DOHH2 (cell line): ENCODE results near the gene PDE4D.

Experiments used
- H3F3A ChIP-seq: fragments of 200-600 bp; sonication (generic), shearing (Covaris generic); 2 replicates; pipeline ENCODE4 v1.6.0; 2016; ENCODE audit warnings: antibody characterized with exemption, mild to moderate bottlenecking; ENCODE audit not compliant: control insufficient read depth, insufficient read depth
- H3K27ac ChIP-seq: fragments of 200-600 bp; sonication (generic); 2 replicates; pipeline ENCODE4 v1.5.1; 2014; ENCODE audit warnings: low read depth, mild to moderate bottlenecking, low read length, moderate library complexity
- H3K27me3 ChIP-seq: fragments of 200-600 bp; sonication (generic); 2 replicates; pipeline ENCODE4 v1.6.1; 2014; ENCODE audit warnings: mild to moderate bottlenecking, low read length, mixed read lengths; ENCODE audit not compliant: control insufficient read depth
- H3K36me3 ChIP-seq: fragments of 200-600 bp; sonication (generic); 2 replicates; pipeline ENCODE4 v1.6.1; 2014; ENCODE audit warnings: mild to moderate bottlenecking, low read length, moderate library complexity, mixed read lengths; ENCODE audit not compliant: control insufficient read depth
- H3K4me1 ChIP-seq: fragments of 200-600 bp; sonication (generic); 2 replicates; pipeline ENCODE4 v1.6.1; 2014; ENCODE audit warnings: mild to moderate bottlenecking, low read length, mixed read lengths; ENCODE audit not compliant: control insufficient read depth
- H3K4me2 ChIP-seq: fragments of 200-600 bp; sonication (generic); 2 replicates; pipeline ENCODE4 v1.6.0; 2014; ENCODE audit warnings: mild to moderate bottlenecking, low read length, moderate library complexity
- H3K4me3 ChIP-seq: fragments of 200-600 bp; sonication (generic); 2 replicates; pipeline ENCODE4 v1.5.1; 2014; ENCODE audit warnings: mild to moderate bottlenecking, low read length, mixed read lengths
- H3K79me2 ChIP-seq: fragments of 200-600 bp; sonication (generic); 2 replicates; pipeline ENCODE4 v1.6.1; 2014; ENCODE audit warnings: mild to moderate bottlenecking, low read length, mixed read lengths; ENCODE audit not compliant: control insufficient read depth
- H3K9me2 ChIP-seq: fragments of 200-600 bp; sonication (generic); replicated peaks from 2 replicates; pipeline ENCODE4 v1.6.1; 2014; ENCODE audit warnings: mild to moderate bottlenecking, low read length, mixed read lengths; ENCODE audit not compliant: control insufficient read depth
- H3K9me3 ChIP-seq: fragments of 200-600 bp; sonication (generic); 2 replicates; pipeline ENCODE4 v1.6.1; 2014; ENCODE audit warnings: antibody characterized with exemption, low read length, mixed read lengths; ENCODE audit not compliant: control insufficient read depth, insufficient read depth
- H4K20me1 ChIP-seq: fragments of 200-600 bp; sonication (generic); 2 replicates; pipeline ENCODE4 v1.6.0; 2014; ENCODE audit warnings: low read depth, mild to moderate bottlenecking, antibody characterized with exemption, low read length, moderate library complexity; ENCODE audit not compliant: control insufficient read depth, insufficient read depth
- EZH2phosphoT487 ChIP-seq: fragments of 200-600 bp; sonication (generic); IDR thresholded peaks from 2 replicates; pipeline ENCODE4 v1.6.1; 2017; ENCODE audit warnings: borderline replicate concordance, mild to moderate bottlenecking, antibody characterized with exemption, low read length, moderate library complexity, mixed read lengths
- TF ChIP-seq, protein P1 (sequence below): fragments of 200-600 bp; sonication (generic); IDR thresholded peaks from one replicate; pipeline ENCODE4 v1.5.1; 2014; ENCODE audit warnings: antibody characterized with exemption, mild to moderate bottlenecking, low read depth, low read length; ENCODE audit not compliant: poor library complexity, severe bottlenecking

The PDE4D gene

DNA sequence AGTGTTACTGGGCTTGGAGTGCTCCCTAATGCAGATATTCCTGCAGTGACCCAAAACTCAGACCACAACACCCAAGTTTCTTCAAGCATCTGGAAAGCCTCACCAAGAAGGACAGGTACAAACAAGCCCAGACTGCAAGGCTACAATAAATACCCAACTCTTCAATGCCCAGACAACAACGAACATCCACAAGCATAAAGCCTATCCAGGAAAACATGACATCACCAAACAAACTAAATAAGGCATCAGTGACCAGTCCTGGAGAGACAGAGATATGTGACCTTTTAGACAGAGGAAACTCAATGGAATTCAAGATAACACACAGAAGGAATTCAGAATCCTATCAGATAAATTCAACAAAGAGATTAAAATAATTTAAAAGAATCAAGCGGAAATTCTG, 605.6 kb downstream of the PDE4D start:
- H3K27ac ChIP-seq, result no peak overlapping the region
- no peaks in the 10 kb centered on the region for H3K9me2 ChIP-seq
- no peaks in the 10 kb centered on the region for H3K9me3 ChIP-seq
- H3K4me2 ChIP-seq, result no peak overlapping the region
- TF ChIP-seq EZH2phosphoT487, result no peak
- TF ChIP-seq, protein P1, sequence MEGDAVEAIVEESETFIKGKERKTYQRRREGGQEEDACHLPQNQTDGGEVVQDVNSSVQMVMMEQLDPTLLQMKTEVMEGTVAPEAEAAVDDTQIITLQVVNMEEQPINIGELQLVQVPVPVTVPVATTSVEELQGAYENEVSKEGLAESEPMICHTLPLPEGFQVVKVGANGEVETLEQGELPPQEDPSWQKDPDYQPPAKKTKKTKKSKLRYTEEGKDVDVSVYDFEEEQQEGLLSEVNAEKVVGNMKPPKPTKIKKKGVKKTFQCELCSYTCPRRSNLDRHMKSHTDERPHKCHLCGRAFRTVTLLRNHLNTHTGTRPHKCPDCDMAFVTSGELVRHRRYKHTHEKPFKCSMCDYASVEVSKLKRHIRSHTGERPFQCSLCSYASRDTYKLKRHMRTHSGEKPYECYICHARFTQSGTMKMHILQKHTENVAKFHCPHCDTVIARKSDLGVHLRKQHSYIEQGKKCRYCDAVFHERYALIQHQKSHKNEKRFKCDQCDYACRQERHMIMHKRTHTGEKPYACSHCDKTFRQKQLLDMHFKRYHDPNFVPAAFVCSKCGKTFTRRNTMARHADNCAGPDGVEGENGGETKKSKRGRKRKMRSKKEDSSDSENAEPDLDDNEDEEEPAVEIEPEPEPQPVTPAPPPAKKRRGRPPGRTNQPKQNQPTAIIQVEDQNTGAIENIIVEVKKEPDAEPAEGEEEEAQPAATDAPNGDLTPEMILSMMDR, result no peak
- H3K27me3 ChIP-seq, result no peaks in the 10 kb centered on the region
- H3K36me3 ChIP-seq, result no peaks in the 10 kb centered on the region
- no peaks in the 10 kb centered on the region for H3K79me2 ChIP-seq
- H3F3A ChIP-seq, result no peaks in the 10 kb centered on the region
- H3K4me3 ChIP-seq, result no peak overlapping the region
- no peaks in the 10 kb centered on the region for H4K20me1 ChIP-seq
- H3K4me1 ChIP-seq, result no peaks in the 10 kb centered on the region

DNA sequence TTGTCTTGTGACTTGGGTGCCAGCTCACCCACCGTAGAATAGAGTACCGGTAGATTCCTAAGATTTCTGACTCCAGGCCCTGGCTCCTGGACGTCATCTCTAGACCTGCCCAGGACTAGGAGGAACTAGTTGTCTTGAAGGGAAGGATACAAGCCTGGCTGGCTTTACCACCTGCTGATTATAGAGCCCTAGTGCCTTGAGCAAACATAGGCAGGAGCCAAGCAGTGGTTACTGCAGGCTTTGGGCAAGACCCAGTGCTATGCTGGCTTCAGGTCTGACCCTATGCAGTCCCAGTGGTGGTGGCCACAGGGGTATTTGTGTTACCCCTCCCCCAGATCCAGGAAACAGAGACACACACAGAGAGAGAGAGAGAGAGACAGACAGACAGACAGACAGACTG, 606.2 kb downstream of the PDE4D start:
- Histone ChIP-seq H3K4me1 (no peaks in the 10 kb centered on the region), H3K9me3 (no peaks in the 10 kb centered on the region), H3K9me2 (no peaks in the 10 kb centered on the region), H3K27ac (no peak overlapping the region), H4K20me1 (no peaks in the 10 kb centered on the region), H3K4me3 (no peak overlapping the region), H3K36me3 (no peaks in the 10 kb centered on the region), H3K27me3 (no peaks in the 10 kb centered on the region), H3K79me2 (no peaks in the 10 kb centered on the region), H3K4me2 (no peak overlapping the region), H3F3A (no peaks in the 10 kb centered on the region)
- TF ChIP-seq, protein P1, result no peak
- TF ChIP-seq EZH2phosphoT487, result no peak

DNA sequence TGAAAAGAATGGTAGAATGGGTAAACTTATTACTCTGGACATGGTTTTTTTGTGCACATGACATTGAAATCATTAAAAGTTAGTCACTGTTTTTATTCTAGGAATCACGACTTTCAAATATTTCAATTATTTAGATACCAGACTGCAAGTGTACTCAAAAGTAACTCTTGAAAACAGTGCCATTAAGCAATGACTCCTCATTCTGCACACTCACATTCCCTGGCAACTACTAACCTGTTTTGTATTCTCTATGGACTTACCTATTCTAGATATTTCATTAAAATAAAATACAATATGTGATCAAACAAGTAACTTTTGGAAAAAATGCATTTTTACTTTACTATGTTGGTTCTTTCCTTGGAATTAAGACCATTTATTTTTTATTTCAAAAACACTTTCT, 607.0 kb downstream of the PDE4D start:
- Histone ChIP-seq H3F3A (no peaks in the 10 kb centered on the region), H3K4me1 (no peaks in the 10 kb centered on the region), H3K9me2 (no peaks in the 10 kb centered on the region), H3K4me3 (no peak overlapping the region), H4K20me1 (no peaks in the 10 kb centered on the region), H3K9me3 (no peaks in the 10 kb centered on the region), H3K36me3 (no peaks in the 10 kb centered on the region), H3K4me2 (no peak overlapping the region), H3K27me3 (no peaks in the 10 kb centered on the region), H3K27ac (no peak overlapping the region), H3K79me2 (no peaks in the 10 kb centered on the region)
- TF ChIP-seq, protein P1, result no peak
- no peak for TF ChIP-seq EZH2phosphoT487

DNA sequence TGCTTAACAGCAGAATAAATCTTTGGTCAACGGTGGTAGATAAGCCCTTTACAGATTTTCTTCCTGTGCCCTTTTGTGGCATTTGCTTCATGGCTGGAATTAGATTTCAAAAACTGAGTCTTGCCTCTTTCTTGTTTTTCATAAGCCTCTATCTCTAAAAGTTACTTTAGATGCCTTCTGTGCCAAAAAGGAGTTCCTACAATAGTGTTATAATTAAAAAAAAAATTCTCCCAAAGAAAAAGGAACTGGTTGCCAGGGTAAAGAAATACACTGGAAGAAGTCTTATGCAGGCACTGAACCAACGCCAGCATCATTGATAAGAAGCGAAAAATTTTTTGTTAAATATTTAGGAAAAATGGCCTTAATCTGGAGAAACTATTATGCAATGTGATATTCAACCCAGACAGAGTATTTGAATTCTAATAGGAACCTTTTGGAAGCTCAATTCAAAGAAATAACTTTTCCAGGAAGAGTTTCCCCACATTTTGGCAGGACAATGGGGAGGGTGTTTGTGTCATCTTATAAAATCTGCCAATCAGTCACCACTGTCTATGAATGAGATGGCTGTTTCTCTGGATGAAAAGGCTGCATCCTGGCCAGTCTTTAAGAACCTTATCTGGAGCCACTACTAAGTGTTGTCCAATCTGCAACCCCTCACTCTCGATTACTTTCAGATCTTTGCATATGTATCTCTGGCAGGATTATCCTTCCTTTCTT, 608.1 kb downstream of the PDE4D start:
- no peaks in the 10 kb centered on the region for H3K79me2 ChIP-seq
- H3F3A ChIP-seq, result no peaks in the 10 kb centered on the region
- no peaks in the 10 kb centered on the region for H3K36me3 ChIP-seq
- TF ChIP-seq, protein P1, result no peak
- TF ChIP-seq EZH2phosphoT487, result no peak
- H3K27ac ChIP-seq, result no peak overlapping the region
- no peaks in the 10 kb centered on the region for H3K4me1 ChIP-seq
- H4K20me1 ChIP-seq, result no peaks in the 10 kb centered on the region
- no peaks in the 10 kb centered on the region for H3K27me3 ChIP-seq
- H3K4me2 ChIP-seq, result no peak overlapping the region
- no peak overlapping the region for H3K4me3 ChIP-seq
- H3K9me2 ChIP-seq, result no peaks in the 10 kb centered on the region
- no peaks in the 10 kb centered on the region for H3K9me3 ChIP-seq
